GM21786 (cell line): ENCODE data around the gene INSL3.

Experiments
- ATAC-seq: cut with Tn5 transposase; IDR thresholded peaks from one replicate; pipeline ENCODE4 v1.9.1; 2021; ENCODE audit not compliant: unreplicated experiment

The INSL3 gene

GRCh38 chr19:17821190-17821589 lies at the start of gene INSL3:
TSS of gene INSL3 (minus strand) at chr19:17821519. CDS start at chr19:17821506, 13 bp downstream.
- no peak for ATAC-seq

GRCh38 chr19:17869114-17869608 lies 47.8 kb upstream of the INSL3 start:
- no peak for ATAC-seq

GRCh38 chr19:17868669-17869068 lies 47.4 kb upstream of the INSL3 start:
- ATAC-seq: no peak

DNA sequence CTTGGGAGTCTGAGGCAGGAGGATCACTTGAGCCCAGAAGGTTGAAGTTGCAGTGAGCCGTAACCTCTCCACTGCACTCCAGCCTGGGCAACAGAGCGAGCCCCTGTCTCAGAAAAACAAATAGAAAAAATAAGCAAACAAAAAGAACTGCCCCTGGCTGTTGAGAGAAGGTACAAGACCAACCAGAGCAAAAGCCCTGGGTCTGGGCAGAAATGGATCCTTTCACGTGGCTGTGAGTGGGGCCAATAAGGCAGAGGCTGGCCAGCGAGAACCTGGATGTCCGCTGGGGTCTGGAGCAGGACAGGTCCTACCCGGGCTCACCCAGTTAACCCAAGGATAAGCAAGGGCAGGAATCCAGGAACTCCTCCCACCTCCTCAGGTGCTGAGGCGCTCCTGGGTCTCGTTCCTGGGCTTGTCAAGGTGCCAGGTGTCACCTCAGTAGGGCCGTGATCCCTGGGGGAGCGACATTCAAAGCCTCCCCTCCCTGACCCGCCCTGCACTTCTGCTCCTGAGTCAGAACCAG lies 45.7 kb upstream of the INSL3 start:
- ATAC-seq: no peak

DNA sequence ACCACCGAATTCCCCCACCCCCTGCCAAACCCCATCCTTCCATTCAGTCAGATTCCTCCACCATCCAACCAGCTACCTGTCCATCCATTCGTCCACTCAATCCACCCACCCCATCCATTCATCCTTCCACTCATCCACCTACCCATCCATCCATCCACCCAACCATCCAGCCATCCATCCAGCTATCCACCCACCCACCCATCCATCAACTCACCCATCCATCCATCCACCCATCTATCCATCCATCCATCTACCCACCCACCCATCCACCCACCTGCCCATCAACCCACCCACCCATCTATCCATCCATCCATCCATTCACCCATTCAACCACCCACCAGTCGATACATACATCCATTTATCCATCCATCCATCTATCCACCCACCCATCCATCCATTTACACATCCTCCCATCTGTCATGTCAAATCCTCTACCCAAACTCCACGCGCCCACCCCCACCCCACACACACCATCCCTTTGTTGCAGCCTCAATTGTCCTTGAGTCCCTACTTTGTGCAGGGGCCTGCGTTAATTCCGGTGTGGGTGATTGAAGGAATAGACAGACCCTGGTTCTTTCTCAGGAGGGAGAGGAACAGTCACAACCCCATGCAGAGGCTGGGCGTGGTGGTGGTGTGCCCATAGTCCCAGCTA lies 45.1 kb upstream of the INSL3 start:
- no peak for ATAC-seq

GRCh38 chr19:17865364-17866311 lies 44.3 kb upstream of the INSL3 start:
- ATAC-seq: no peak

DNA sequence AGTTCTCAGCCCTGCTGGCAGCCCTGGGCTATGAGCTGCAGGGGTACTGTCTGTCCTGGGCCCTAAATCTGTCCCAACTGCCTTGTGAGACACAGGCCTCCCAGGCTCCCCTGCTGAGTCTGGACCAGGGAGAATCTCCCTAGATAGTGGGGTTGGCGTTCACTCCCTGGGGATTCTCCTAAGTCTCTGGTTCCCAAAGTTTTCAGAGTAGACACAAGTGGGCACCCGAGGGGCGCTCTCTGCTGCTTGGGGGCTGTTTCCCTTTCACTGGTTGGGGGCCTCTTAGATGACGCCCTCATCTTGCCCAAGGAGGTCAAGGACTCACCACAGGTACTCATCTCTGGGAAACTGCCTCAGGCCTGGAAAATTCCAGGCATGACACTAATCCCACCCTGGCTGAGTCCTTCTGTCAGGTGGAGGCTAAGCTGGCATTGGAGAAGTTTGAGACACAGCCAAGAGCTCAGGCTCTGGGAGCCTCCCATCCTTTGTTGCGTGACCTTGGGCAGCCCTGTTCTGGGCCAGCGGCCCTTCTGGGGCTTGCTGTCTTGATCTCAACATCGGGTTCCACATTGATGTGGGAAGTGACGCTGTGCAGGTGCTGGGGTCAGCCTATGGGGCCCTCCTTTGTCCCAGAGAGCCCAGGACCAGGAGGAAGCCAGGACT lies 42.3 kb upstream of the INSL3 start:
- ATAC-seq: no peak

DNA sequence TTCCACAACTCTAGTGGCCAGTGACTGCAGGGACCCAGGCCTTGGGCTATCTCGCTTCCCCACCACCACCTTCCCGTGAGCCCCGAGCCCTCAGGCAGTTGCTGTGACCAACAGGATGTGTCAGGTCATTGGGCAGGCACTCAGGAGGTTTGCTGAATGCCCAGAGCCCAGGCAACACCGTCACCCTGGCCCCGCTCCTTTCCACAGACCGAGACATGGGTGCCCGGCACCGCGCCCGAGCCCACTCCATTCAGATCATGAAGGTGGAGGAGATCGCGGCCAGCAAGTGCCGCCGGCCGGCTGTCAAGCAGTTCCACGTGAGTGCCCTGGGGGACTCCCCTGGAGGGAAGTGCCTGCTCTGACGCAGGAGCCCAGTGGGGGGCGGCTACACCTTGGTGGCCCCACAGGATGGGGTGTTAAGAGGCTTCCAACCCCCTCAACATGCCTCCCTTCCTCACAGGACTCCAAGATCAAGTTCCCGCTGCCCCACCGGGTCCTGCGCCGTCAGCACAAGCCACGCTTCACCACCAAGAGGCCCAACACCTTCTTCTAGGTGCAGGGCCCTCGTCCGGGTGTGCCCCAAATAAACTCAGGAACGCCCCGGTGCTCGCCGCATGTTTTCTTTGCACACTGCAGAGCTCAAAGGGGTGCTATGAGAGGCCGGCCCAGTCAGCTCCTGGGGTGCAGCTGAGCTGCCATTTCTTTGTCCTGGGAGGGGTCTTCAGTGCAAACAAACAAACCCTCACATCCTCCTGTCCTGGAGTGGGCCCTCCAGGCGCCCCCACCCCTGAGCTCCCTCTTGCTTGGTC lies 41.6 kb upstream of the INSL3 start:
- ATAC-seq: no peak

- no peak for ATAC-seq
Observed at GRCh38 chr19:17861542-17862402, 40.5 kb upstream of the INSL3 start.

DNA sequence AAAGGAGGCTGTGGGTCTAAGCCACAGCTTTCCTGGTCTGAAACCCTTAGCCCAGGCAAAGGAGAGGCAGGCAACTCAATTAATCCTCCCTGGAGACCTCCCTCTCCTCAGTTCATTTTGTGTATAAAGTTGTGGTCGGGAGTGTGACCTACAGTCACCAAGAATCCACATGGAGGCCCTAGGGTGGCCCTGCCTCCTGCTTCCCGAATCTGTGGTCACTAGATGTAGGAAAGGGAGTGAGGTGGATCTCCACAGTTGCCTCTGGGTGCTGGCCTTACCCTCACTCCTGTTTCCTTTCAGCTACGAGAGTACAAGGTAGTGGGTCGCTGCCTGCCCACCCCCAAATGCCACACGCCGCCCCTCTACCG lies 39.7 kb upstream of the INSL3 start:
- ATAC-seq: no peak

GRCh38 chr19:17860331-17860992 lies 39.1 kb upstream of the INSL3 start:
- ATAC-seq: no peak

DNA sequence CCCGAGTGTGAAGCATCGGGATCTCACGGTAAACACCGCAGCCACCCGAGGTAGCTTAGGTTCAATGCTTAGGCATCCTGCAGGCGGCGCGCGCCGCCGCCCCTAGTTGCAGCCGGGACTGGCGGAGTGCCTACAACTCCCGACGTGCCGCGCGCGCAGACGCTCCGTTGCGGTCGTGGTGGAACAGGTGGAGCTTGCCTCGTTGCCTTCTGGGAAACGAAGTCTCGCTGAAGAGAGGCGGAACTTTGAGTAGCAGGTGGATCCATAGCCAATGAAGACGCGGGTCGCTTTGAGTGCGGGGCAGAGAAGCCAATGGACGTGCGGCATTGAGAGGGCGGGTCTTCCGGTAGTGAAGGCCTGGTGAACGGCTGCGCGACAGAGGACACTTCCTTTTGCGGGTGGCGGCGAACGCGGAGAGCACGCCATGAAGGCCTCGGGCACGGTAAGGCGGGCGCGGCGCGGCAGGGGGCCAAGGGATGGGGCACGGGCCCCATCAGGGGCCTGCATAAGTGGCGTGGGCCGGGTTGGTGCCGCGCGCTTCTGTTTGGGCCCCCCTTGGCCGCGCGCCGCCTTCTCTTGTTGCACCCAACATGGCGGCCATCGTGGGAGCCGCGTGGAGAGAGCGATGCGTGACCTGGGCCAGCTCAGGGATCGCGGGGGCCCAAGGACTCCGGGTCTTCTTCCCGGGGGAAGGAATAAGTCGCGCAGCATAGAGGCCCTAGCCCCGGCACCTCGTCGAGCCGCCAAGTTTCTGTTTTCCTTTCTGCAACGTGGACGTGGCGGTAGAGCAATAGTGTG lies 38.4 kb upstream of the INSL3 start, which contains the start of gene RPL18A:
Gene RPL18A (plus strand): TSS at position 378 of the 798 bp plus-strand sequence. CDS start 47 bp downstream, at position 425.
- ATAC-seq: peak; percentile 95

GRCh38 chr19:17855280-17856152 lies 34.2 kb upstream of the INSL3 start:
- ATAC-seq: no peak

DNA sequence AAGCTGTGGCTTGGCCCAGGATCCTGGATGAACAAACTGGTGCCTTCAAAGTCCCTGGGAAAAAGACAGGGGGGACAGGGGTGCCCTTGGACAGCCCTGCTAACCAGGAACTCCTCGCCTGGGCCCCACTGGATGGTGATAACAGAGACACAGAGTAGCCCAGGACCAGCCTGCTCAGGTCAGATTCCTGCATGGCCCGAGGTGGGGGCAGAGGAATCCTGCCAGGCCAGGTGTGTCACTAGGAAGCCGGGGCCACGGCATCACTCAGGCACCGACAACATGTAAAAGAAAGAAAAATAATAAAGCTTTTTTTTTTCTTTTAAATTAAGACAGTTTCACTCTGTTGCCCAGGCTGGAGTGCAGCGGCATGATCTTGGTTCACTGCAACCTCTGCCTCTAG lies 32.7 kb upstream of the INSL3 start:
- no peak for ATAC-seq

DNA sequence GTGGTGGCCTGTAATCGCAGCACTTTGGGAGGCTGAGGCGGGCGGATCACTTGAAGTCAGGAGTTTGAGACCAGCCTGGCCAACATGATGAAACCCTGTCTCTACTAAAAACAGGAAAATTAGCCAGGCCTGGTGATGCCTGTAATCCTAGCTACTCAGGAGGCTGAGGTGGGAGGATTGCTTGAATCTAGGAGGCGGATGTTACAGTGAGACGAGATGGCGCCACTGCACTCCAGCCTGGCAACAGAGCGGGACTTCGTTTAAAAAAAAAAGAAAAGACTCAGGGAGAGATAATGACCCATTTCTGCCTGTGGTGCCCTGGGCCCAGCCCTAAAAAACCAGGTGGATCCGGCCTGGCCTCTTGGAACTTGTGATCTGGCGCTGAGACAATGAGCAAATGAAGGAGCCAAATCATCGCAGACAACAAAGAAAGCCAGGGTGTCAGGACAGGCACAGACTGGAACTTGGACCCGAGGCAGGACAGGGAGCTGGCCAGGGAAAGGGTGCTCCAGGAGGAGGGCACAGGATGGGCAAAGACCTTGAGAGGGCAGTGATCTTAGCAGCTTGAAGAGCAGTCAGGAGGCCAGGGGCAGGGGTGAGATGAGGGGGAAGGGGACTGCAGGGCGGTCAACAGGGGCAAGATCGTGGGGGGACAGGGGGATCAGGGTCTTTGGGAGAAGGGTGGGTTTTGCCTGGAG lies 27.4 kb upstream of the INSL3 start:
- no peak for ATAC-seq

DNA sequence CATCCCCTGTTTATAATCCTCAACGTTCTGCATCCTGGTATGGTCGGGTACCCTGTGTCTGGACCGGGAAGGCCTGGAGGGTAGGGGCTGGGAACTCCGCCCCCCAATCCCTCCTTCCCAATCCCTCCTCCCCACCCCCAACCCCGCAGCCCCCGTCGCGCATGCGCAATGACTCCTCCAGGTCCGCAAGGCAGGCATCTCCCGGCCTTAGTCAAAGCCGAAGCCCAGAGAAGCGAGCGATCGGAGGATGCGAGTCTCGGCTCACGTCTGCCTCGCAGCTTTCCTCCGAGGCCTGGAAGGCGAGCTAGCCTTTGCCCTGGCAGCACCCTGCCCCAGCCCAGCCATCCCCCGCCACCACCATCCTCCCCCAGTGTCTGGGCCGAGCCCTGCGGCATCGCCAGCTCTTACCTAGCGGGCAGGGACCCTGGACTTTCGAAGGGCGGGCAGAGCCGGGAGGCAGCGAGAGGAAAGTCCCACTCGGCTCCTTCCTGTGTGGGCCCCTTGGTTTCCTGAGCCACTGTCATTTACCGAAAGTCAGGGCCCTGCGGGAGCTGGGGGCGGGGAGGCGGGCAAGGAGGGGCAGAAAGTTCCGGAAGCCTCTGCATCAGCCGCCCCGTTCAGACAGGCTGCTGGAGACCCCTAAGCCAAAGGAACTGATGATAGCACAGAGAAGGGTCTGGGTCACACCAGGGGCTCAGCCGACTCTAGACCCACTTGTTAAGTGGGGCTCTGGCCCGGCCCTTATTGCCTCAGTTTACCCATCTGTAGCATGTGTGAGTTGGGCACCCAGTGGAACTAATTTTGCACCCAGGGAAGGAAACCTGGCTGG lies 26.4 kb upstream of the INSL3 start, which contains the start of gene JAK3:
Gene JAK3 (minus strand): TSS at position 445 of the 829 bp plus-strand sequence. CDS start 3,565 bp downstream, outside the sequence.
- ATAC-seq: no peak
